Ecto neural progenitor cell (in vitro differentiated cells): ENCODE data around the gene BDP1.
"Not testable (repeated sequence)": the region's sequence is repeated elsewhere in the genome, so short reads cannot be mapped to it uniquely, and the experiment has no call there.

Source experiments
- DNase-seq: peaks from one replicate; pipeline ENCODE4 v3.0.0-alpha.2; 2018; ENCODE audit warnings: low spot score

The BDP1 gene

DNA sequence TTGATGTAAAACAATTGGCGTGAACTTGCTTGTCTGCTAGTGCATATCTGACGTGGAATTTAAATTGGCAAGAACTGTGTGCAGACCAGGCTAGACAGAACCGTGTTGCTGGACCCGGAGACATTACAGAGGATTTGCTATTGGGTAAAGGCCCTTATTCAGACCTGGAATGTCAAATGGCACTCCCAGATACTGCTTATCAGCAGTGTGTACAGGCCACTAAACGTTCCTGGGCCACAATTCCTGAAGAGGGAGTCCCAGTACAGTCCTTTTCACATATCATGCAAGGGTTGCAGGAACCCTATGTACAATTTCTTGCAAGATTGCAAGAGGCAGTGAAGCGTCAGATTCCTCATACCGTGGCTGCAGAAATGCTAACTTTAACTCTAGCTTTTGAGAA lies 118.1 kb downstream of the BDP1 start:
- no peak for DNase-seq

- not testable (repeated sequence) for DNase-seq
These were observed 120.1 kb downstream of the BDP1 start for GRCh38 chr5:71575588-71575987.

GRCh38 chr5:71576241-71576640 lies 120.8 kb downstream of the BDP1 start:
- DNase-seq, result no peak

GRCh38 chr5:71577839-71578238 lies 122.4 kb downstream of the BDP1 start:
- DNase-seq, result not testable (repeated sequence)

DNA sequence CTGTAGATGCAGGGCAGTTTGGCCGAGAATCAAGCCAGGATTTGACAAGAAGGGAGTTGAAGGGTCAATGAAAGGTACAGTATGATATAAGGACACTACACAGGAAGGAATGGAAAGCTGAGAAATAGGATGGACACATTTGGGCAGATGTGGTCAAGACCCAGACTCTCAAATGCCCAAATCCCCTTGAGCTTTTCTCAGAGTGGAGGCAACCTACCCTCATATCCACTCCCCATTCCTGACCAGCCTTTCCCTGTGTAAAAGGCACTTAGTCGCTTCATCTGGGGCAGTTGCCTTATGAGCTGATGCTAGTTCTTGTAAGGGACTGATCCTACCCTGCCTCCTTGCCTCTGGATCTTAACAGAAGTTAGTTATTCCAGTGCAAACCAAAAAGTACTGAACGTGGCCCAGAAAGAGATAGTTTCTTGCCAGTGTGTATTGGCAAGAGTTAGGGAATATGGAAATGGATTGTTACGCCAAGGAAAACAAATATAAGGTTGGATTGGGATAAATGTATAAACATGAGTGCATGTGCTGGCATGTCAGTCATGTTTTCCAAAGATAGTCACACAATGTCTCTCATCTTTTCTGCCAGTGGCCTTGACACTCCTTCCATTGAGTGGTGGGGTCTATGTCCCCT lies 127.6 kb downstream of the BDP1 start:
- no peak for DNase-seq

DNA sequence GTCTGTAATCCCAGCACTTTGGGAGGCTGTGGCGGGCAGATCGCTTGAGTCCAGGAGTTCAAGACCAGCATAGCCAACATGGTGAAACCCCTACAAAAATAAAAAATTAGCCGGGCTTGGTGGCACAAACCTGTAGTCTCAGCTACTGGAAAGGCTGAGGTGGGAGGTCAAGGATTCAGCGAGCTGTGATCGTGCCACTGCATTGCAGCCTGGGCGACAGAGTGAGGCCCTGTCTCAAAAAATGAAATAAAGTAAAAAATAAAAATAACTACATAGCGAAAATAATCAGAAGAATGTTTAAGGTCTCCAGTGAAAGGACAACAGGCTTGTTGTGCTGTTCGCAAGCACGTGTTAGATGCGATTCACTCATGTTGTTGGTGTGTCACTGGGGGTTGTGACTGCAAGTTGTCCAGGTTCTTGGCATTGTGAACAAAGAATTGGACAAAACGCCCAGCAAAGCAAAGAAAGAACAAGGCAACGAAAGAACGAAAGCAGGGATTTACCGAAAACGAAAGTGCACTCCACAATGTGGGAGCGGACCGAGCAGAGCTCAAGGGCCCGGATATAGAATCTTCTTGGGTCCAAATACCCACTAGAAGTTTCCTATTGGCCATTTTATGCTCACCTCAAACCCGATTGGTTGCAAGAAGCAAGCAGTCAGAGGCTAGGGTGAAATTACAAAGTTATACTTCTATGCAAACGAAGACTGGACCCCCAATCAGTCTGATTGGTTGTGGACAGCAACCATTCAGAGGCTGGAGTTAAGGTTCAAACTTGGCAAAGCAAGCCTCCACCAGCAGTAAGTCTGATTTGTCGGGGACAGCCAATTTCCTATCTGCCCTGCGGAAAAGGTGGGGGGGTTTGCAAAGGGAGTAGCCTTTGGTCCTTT lies 130.8 kb downstream of the BDP1 start:
- DNase-seq, result no peak

GRCh38 chr5:71586941-71587765 lies 131.7 kb downstream of the BDP1 start, which contains the start of gene MCCC2:
Gene MCCC2 (plus strand): TSS chr5:71587340. CDS start chr5:71587426, 86 bp downstream.
- DNase-seq, result peak; percentile 90

DNA sequence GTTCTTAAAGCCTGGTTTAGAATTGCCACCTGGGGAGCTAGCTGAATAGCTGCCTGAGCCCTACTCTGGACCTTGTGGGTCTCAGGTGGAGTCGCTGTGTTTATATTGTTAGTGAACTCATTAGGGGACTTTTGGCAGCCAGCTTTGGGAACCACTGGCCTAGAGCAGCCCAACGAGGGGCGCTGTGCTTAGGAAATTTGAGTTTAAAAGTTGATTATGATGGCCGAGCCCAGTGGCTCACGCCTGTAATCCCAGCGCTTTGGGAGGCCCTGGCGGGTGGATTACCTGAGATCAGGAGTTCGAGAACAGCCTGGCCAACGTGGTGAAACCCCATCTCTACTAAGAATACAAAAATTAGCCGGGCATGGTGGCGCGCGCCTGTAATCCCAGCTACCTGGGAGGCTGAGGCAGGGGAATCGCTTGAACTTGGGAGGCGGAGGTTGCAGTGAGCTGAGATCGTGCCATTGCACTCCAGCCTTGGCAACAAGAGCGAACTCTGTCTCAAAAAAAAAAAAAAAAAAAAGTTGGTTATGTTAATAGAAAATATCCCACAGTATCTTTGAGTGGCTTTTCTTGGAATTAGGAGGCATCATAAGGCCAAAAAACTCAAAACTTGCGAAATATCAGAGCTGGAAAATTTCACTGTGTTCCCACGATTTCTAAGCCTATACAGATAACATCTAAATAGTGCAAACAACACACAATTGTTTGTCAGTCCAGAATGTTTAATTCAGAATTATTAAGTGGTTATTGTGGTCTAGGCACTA lies 132.5 kb downstream of the BDP1 start:
- no peak for DNase-seq

DNA sequence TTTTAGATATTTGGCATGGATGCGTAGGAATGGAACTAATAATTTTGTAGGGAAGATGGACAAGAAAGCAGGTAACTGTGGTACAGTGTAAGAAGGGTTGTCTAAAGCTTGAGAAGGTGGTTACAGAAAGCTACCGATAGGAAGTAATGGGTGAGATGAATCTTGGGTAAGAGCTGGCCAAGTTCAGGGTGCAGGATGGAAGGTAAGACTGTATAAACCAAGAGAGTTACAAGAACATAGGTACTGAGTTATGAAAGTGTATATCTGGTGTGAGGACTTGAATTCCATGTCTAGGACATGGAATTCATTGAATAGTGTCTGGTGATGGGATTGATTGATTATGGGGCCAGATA lies 133.1 kb downstream of the BDP1 start:
- no peak for DNase-seq

- no peak for DNase-seq
These were observed 134.5 kb downstream of the BDP1 start for GRCh38 chr5:71589903-71590302.

DNA sequence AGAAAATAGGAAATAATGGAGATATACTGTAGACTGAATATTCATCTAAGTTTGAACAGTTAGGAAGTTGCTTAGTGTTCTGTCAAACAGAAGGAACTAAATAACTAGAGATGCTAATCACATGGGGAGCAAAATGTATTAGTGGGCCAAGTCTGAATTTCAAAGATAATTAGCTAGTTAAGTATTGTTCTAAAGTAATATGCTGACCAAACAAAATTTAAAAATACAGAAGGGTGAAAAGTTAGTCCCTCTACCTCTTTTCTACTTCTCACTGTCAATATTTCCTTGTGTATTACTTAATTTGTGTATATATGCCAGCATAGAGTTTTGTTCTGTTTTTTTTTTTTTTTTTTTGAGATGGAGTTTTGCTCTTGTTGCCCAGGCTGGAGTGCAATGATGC lies 135.6 kb downstream of the BDP1 start:
- no peak for DNase-seq

- no peak for DNase-seq
These were observed 140.7 kb downstream of the BDP1 start for GRCh38 chr5:71596169-71596568.

DNA sequence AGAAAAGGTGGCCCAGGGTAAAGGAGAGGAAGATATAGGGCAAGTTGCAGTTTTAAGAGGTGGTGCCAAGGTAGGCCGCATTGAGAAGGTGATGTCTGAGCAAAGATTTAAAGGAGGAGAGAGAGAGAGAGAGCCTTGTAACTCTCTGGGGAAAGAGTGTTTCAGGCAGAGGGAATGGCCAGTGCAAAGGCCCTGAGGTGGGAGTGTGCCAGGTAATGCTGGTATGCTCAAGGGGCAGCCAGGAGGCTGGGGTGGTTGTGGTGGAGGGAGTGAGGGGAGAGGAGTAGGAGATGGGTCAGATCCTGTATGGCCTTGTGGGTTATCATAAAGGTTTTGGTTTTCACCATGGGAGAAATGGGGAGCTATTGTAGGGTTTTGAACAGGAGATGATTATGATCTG lies 141.6 kb downstream of the BDP1 start:
- DNase-seq, result no peak

DNA sequence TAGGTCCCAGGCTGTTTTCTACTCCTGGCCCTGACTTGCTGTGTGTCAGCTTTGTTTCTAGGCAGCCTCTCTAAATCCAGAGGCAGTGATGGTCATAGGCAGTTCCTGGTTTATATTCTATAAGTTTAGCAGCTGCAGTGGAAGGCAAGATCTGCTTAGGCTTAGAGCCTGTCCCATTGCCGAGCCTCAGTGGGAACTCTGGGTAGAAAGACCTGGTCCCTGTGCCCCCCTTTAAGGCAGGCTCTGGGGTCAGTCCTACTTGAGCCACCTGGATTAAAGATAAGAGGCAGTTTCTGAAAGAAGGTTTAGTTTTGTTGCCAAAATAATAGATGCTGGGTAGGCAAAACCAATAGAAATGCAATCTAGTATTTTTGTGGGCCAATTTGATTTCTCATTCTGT lies 145.3 kb downstream of the BDP1 start:
- no peak for DNase-seq

DNA sequence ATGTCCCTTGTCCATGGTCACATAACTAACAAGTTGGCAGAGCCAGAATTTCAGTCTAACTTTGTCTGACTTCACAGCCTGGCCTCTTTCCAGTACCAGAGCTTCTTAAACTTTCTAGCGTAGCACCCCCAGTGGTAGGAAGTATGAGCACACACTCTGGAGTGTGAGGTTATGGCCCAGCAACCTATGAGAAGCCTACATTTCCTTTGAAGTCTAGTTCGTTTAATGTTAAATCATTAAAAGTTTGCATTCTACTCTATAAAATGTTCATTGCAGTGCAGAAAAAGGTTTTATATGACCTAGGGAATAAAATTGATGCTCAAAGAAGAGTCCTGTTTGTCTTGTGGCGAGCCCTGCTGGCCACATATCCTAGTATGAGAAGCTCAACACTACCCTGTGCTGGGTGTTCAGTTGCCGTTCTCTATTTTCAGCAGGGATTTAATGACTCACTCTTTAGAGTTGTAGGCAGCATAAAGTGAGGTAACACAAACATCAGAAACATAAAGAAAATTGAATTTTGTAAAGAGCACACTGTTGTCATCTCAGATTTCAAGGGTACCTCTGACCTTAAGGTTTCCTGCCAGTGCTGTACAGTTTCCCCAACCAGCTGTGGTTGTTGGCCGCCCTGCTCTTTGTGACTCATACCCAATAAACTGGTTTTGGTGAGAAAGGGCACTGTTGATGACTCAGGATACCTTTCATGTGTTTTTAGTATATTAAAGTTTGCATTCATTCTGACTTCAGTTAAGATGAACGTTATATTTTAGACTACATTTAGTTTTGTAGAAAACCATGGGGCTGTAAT lies 146.0 kb downstream of the BDP1 start:
- no peak for DNase-seq

- DNase-seq, result not testable (repeated sequence)
These were observed 154.5 kb downstream of the BDP1 start for GRCh38 chr5:71609916-71610315.

DNA sequence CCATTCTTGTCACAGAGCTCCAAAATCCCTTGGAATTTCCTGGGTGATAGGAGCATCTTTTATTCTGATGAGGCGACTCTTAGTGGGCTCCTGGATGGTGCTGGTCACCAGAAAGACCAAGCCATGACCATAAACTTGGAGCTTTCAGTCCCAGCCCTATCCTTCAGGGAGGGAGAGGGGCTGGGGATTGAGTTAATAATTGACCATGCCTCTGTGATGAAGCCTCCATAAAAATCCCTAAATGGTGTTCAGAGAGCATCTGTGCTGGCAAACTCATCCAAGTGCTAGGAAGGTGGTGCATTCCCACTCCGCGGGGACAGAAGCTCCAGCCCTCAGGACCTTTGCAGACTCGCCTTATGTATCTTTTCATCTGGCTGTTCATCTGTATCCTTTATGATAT lies 160.4 kb downstream of the BDP1 start:
- DNase-seq, result no peak
